Measurements from ENCODE around the gene RPEL1.

DNA sequence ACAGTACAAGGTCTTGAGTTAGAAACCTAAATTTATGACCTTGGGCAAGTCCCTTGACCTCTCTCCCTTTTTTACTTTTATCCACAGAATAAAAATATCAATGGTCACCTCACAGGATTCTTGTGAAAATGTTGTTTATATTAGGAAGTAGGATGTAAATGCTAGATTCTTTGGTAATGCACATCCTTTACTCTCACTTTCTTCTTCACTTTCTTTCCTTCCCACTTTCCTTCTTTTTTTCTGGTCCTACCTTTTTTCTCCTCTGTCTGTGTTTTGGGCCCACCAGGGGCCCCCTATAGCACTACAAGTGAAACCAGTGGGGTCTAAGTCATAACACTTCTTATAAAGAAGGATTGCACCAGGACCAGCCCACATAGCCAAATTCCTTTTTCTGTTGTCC, 12.1 kb downstream of the RPEL1 start:
- no peak for TF ChIP-seq GATA3 (IDR thresholded peaks at IDR 0.05; ENCODE audit: low read depth, low read length)
- TF ChIP-seq GATA2 (IDR thresholded peaks at IDR 0.05; ENCODE audit: low read depth, low read length), result no peak

Measured in SH-SY5Y (cell line).